Measurements from ENCODE around the gene TBC1D1.
"Not testable (repeated sequence)": the region's sequence is repeated elsewhere in the genome, so short reads cannot be mapped to it uniquely, and the experiment has no call there.

Gene TBC1D1

GRCh38 chr4:37968747-37969146, 77.9 kb downstream of the TBC1D1 start:
- DNase-seq: no peak

- peak; percentile 17 for DNase-seq
These were observed 79.8 kb downstream of the TBC1D1 start for GRCh38 chr4:37970702-37971101.

GRCh38 chr4:37971202-37971601, 80.3 kb downstream of the TBC1D1 start:
- DNase-seq: no peak

- peak; percentile 46 for DNase-seq
These were observed 82.6 kb downstream of the TBC1D1 start for GRCh38 chr4:37973441-37973840.

GRCh38 chr4:37975321-37975822, 84.5 kb downstream of the TBC1D1 start:
- not testable (repeated sequence) for DNase-seq

- no peak for DNase-seq
These were observed 85.6 kb downstream of the TBC1D1 start for GRCh38 chr4:37976507-37976906.

- peak; percentile 51 for DNase-seq
These were observed 86.1 kb downstream of the TBC1D1 start for GRCh38 chr4:37976991-37977470.

- DNase-seq: peak; percentile 45
These were observed 86.8 kb downstream of the TBC1D1 start for GRCh38 chr4:37977471-37978247.

- DNase-seq: no peak
These were observed 87.5 kb downstream of the TBC1D1 start for GRCh38 chr4:37978248-37978924.

- DNase-seq: no peak
These were observed 89.4 kb downstream of the TBC1D1 start for GRCh38 chr4:37980246-37980645.

- DNase-seq: no peak
These were observed 90.5 kb downstream of the TBC1D1 start for GRCh38 chr4:37981425-37981824.

GRCh38 chr4:37981844-37982720, 91.2 kb downstream of the TBC1D1 start:
- DNase-seq: peak; percentile 18

GRCh38 chr4:37982736-37983135, 91.9 kb downstream of the TBC1D1 start:
- DNase-seq: no peak

GRCh38 chr4:37983951-37984350, 93.1 kb downstream of the TBC1D1 start:
- DNase-seq: no peak

- DNase-seq: no peak
These were observed 94.9 kb downstream of the TBC1D1 start for GRCh38 chr4:37985730-37986275.

- no peak for DNase-seq
These were observed 97.8 kb downstream of the TBC1D1 start for GRCh38 chr4:37988670-37989069.

- DNase-seq: no peak
These were observed 98.7 kb downstream of the TBC1D1 start for GRCh38 chr4:37989398-37990260.

- DNase-seq: no peak
These were observed 99.9 kb downstream of the TBC1D1 start for GRCh38 chr4:37990731-37991245.

GRCh38 chr4:37991623-37992410, 100.9 kb downstream of the TBC1D1 start:
- DNase-seq: no peak

GRCh38 chr4:37993806-37994205, 102.9 kb downstream of the TBC1D1 start:
- peak; percentile 18 for DNase-seq

- DNase-seq: no peak
These were observed 103.7 kb downstream of the TBC1D1 start for GRCh38 chr4:37994569-37994968.
